ENCODE results near the gene BBOF1. TPM values are rescaled to one million over a fixed set of nuclear protein-coding genes. Genes with fewer than 3 reads are reported as not detected.
"Not testable (repeated sequence)": the region's sequence is repeated elsewhere in the genome, so short reads cannot be mapped to it uniquely, and the experiment has no call there.

The BBOF1 gene
- total and polyA plus RNA-seq, 2 experiments from 2014 or later, result 6.4 to 18.2 TPM

DNA sequence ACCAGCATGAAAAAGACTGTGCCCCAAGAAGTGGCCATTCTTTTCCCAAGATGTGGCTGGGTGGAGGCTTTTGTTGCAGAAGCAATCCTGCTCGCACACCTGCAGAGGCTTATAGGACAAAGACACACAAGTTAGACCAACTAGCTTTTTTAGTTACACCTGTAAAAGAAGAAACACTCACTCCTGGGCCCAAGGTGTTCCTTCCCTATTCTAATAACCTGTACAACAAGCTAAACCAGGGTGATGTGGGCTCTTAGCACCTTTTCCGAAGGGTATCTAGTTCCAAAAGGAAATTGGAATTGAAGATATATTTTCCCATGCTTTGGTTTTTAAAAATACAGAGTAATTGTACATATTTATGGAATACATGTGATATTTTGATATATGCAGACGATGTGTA, 31.1 kb upstream of the BBOF1 start:
- H3K79me2 ChIP-seq (ENCODE audit: insufficient read depth), result no peaks in the 10 kb centered on the region
- no peak for TF ChIP-seq EZH2 (IDR thresholded peaks at IDR 0.05; ENCODE audit: insufficient read depth, poor library complexity, severe bottlenecking)
- TF ChIP-seq EZH2phosphoT487 (IDR thresholded peaks at IDR 0.05; ENCODE audit: insufficient read depth, low read depth), result no peak
- H3K9me2 ChIP-seq (ENCODE audit: insufficient read depth), result no peaks in the 10 kb centered on the region
- H3K27me3 ChIP-seq (replicated peaks; ENCODE audit: insufficient read depth), result no peaks in the 10 kb centered on the region
- H3K9ac ChIP-seq, result no peak overlapping the region
- H3K27ac ChIP-seq, result no peak overlapping the region
- no peaks in the 10 kb centered on the region for H4K20me1 ChIP-seq (ENCODE audit: insufficient read depth)
- H2AFZ ChIP-seq, result no peak overlapping the region
- H3K36me3 ChIP-seq (ENCODE audit: low read depth), result no peaks in the 10 kb centered on the region; the same call in 1 of the 2 replicates
- no peaks in the 10 kb centered on the region for H3K9me3 ChIP-seq (ENCODE audit: low read depth)
- H3F3A ChIP-seq (ENCODE audit: insufficient read depth), result no peaks in the 10 kb centered on the region
- no peak for DNase-seq
- WGBS, 2 experiments (ENCODE audit: low coverage in 1 of 2, low lambda C conversion rate in 2 of 2, missing lambda C conversion rate in 2 of 2), result 95 to 96% methylated on average over 3 of the region's 3 CpGs
- in situ Hi-C loops (cut with MboI), result no loop called here
- H3K4me1 ChIP-seq (ENCODE audit: insufficient read depth), result no peaks in the 10 kb centered on the region
- no peak overlapping the region for H3K4me2 ChIP-seq (ENCODE audit: unreplicated experiment)
- no peak overlapping the region for H3K4me3 ChIP-seq

DNA sequence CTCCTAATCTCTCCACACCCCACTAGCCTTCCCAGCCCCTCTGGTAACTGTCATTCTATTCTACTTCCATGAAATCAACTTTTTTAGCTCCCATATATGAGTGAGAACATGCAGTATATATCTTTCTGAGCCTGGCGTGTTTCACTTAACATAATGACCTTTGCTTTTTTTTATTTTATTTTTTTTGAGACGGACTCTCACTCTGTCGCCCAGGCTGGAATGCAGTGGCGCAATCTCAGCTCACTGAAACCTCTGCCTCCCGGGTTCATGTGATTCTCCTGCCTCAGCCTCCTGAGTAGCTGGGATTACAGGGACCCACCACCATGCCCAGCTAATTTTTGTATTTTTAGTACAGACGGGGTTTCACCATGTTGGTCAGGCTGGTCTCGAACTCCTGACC, 30.5 kb upstream of the BBOF1 start:
- H3K9me3 ChIP-seq (ENCODE audit: low read depth); H3K9ac ChIP-seq; H3K79me2 ChIP-seq (ENCODE audit: insufficient read depth); H3K36me3 ChIP-seq (ENCODE audit: low read depth); H3K4me2 ChIP-seq (ENCODE audit: unreplicated experiment); H3K27me3 ChIP-seq (replicated peaks; ENCODE audit: insufficient read depth); H3K9me2 ChIP-seq (ENCODE audit: insufficient read depth); H3K4me3 ChIP-seq; DNase-seq; H3K27ac ChIP-seq; H3F3A ChIP-seq (ENCODE audit: insufficient read depth); H3K4me1 ChIP-seq (ENCODE audit: insufficient read depth); in situ Hi-C loops (cut with MboI); H2AFZ ChIP-seq; H4K20me1 ChIP-seq (ENCODE audit: insufficient read depth): not testable (repeated sequence)
- 90 to 95% methylated on average over 7 of the region's 7 CpGs for WGBS, 2 experiments (ENCODE audit: low coverage in 1 of 2, low lambda C conversion rate in 2 of 2, missing lambda C conversion rate in 2 of 2)

DNA sequence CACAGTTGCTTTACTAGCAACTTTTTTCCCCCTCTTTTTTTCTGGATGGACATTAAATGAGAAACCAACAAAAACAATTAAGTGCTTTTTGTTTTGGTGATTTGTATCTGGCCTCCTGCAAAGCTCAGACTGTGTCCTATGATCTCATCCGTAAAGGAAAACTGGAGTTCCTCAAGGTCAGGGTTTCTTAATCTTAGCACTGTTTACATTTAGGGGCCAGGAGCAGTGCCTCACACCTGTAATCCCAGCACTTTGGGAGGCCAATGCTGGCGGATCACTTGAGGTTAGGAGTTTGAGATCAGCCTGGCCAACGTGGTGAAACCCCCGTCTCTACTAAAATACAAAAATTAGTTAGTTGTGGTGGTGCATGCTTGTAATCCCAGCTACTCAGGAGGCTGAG, 28.1 kb upstream of the BBOF1 start:
- H3K79me2 ChIP-seq (ENCODE audit: insufficient read depth), result no peaks in the 10 kb centered on the region
- no peaks in the 10 kb centered on the region; the same call in 1 of the 2 replicates for H3K36me3 ChIP-seq (ENCODE audit: low read depth)
- H4K20me1 ChIP-seq (ENCODE audit: insufficient read depth), result no peaks in the 10 kb centered on the region
- H3K4me2 ChIP-seq (ENCODE audit: unreplicated experiment), result no peak overlapping the region
- no peak overlapping the region for H3K4me3 ChIP-seq
- H3K27ac ChIP-seq, result no peak overlapping the region
- no peaks in the 10 kb centered on the region for H3F3A ChIP-seq (ENCODE audit: insufficient read depth)
- no peak overlapping the region for H3K9ac ChIP-seq
- H3K4me1 ChIP-seq (ENCODE audit: insufficient read depth), result no peaks in the 10 kb centered on the region
- H3K27me3 ChIP-seq (replicated peaks; ENCODE audit: insufficient read depth), result no peaks in the 10 kb centered on the region
- no peaks in the 10 kb centered on the region for H3K9me2 ChIP-seq (ENCODE audit: insufficient read depth)
- no peak for DNase-seq
- WGBS, 2 experiments (ENCODE audit: low coverage in 1 of 2, low lambda C conversion rate in 2 of 2, missing lambda C conversion rate in 2 of 2), result 68 to 69% methylated on average over 4 of the region's 4 CpGs
- TF ChIP-seq EZH2 (IDR thresholded peaks at IDR 0.05; ENCODE audit: insufficient read depth, poor library complexity, severe bottlenecking) (no peak), EZH2phosphoT487 (IDR thresholded peaks at IDR 0.05; ENCODE audit: insufficient read depth, low read depth) (no peak)
- in situ Hi-C loops (cut with MboI), result no loop called here
- no peak overlapping the region for H2AFZ ChIP-seq
- H3K9me3 ChIP-seq (ENCODE audit: low read depth), result no peaks in the 10 kb centered on the region

DNA sequence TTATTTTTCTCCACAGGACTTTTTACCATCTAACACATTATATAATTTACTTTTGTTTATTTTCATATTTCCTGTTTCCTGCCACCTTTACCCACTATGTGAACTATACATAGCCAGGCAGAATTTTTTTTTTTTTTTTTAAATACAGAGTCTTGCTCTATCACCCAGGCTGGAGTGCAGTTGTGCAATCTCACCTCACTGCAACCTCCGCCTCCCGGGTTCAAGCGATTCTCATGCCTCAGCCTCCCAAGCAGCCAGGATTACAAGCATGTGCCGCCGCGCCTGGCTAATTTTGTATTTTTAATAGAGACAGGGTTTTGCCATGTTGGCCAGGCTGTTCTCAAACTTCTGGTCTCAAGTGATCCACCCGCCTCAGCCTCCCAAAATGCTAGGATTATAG, 24.2 kb upstream of the BBOF1 start:
- H3K4me1 ChIP-seq (ENCODE audit: insufficient read depth); H2AFZ ChIP-seq; H4K20me1 ChIP-seq (ENCODE audit: insufficient read depth); H3K4me2 ChIP-seq (ENCODE audit: unreplicated experiment); H3K9me2 ChIP-seq (ENCODE audit: insufficient read depth); H3K27ac ChIP-seq; H3K27me3 ChIP-seq (replicated peaks; ENCODE audit: insufficient read depth); H3K79me2 ChIP-seq (ENCODE audit: insufficient read depth); H3F3A ChIP-seq (ENCODE audit: insufficient read depth); H3K9ac ChIP-seq; H3K9me3 ChIP-seq (ENCODE audit: low read depth); H3K36me3 ChIP-seq (ENCODE audit: low read depth); H3K4me3 ChIP-seq; in situ Hi-C loops (cut with MboI); DNase-seq: not testable (repeated sequence)
- 95 to 98% methylated on average over 7 of the region's 7 CpGs for WGBS, 2 experiments (ENCODE audit: low coverage in 1 of 2, low lambda C conversion rate in 2 of 2, missing lambda C conversion rate in 2 of 2)

DNA sequence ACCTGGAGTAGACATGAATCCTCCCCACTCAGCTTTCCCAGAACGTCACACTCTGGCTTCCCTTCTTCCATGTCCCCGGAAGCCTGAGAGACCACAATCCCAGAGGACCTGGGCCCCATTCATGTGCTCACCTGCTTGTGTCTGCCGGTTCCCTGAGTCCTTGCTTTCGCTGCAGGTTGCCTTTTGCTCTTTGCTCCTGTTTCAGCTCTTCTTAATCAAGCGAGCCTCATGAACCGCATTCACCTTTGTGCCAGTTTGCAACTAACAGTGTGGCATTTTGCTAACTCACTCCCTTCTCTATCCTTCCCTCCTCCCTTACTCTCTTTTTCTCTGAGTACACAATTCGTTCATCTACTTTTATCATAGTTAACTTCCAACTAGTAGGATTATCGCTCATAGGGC, 23.2 kb upstream of the BBOF1 start:
- Histone ChIP-seq H3K9ac (no peak overlapping the region), H2AFZ (no peak overlapping the region), H3K79me2 (ENCODE audit: insufficient read depth) (no peaks in the 10 kb centered on the region), H3K36me3 (ENCODE audit: low read depth) (peaks cover 5% of the 10 kb centered on the region; the same call in 1 of the 2 replicates), H3K9me2 (ENCODE audit: insufficient read depth) (no peaks in the 10 kb centered on the region), H3K4me2 (ENCODE audit: unreplicated experiment) (no peak overlapping the region), H4K20me1 (ENCODE audit: insufficient read depth) (no peaks in the 10 kb centered on the region), H3K4me1 (ENCODE audit: insufficient read depth) (no peaks in the 10 kb centered on the region), H3F3A (ENCODE audit: insufficient read depth) (no peaks in the 10 kb centered on the region), H3K9me3 (ENCODE audit: low read depth) (no peaks in the 10 kb centered on the region), H3K4me3 (no peak overlapping the region), H3K27ac (no peak overlapping the region), H3K27me3 (replicated peaks; ENCODE audit: insufficient read depth) (no peaks in the 10 kb centered on the region)
- 95 to 97% methylated on average over 8 of the region's 8 CpGs for WGBS, 2 experiments (ENCODE audit: low coverage in 1 of 2, low lambda C conversion rate in 2 of 2, missing lambda C conversion rate in 2 of 2)
- TF ChIP-seq EZH2phosphoT487 (IDR thresholded peaks at IDR 0.05; ENCODE audit: insufficient read depth, low read depth) (no peak), EZH2 (IDR thresholded peaks at IDR 0.05; ENCODE audit: insufficient read depth, poor library complexity, severe bottlenecking) (no peak)
- in situ Hi-C loops (cut with MboI), result no loop called here
- no peak for DNase-seq
